SK-N-SH treated with all-trans-retinoic acid at 6 μM for 48 hours (cell line): ENCODE data around the gene LGR5.

Experiments used
- ATAC-seq: fragments of 200-7000 bp; cut with Tn5 transposase; 3 replicates; pipeline ENCODE4 v1.9.1; 2020; ENCODE audit warnings: mild to moderate bottlenecking, moderate library complexity
- BACH2 ChIP-seq: fragments of 250-450 bp; sonication (Bioruptor Pico); IDR thresholded peaks from 2 replicates; pipeline ENCODE4 v1.9.0; 2021; ENCODE audit warnings: mild to moderate bottlenecking, borderline replicate concordance
- CSDC2 ChIP-seq: fragments of 250-450 bp; sonication (Bioruptor Pico); IDR thresholded peaks from 2 replicates; pipeline ENCODE4 v1.5.0; 2020; ENCODE audit warnings: mild to moderate bottlenecking, moderate library complexity
- GLIS3 ChIP-seq: fragments of 250-450 bp; sonication (Bioruptor Pico); IDR thresholded peaks from 2 replicates; pipeline ENCODE4 v1.5.0; 2020; ENCODE audit warnings: mild to moderate bottlenecking, moderate library complexity
- ISL1 ChIP-seq: fragments of 250-450 bp; sonication (Bioruptor Pico); IDR thresholded peaks from 2 replicates; pipeline ENCODE4 v2.1.2; 2022; ENCODE audit warnings: mild to moderate bottlenecking, moderate library complexity
- OSR1 ChIP-seq: fragments of 250-450 bp; sonication (Bioruptor Pico); IDR thresholded peaks from 2 replicates; pipeline ENCODE4 v1.8.0; 2022; ENCODE audit warnings: moderate library complexity, mild to moderate bottlenecking, inconsistent platforms
- PPARA ChIP-seq: fragments of 250-450 bp; sonication (Bioruptor Pico); IDR thresholded peaks from 2 replicates; pipeline ENCODE4 v1.5.0; 2020; ENCODE audit warnings: mild to moderate bottlenecking, borderline replicate concordance
- RARB ChIP-seq: fragments of 250-450 bp; sonication (Bioruptor Pico); IDR thresholded peaks from 2 replicates; pipeline ENCODE4 v1.8.0; 2021; ENCODE audit warnings: mild to moderate bottlenecking, moderate library complexity
- SNAI2 ChIP-seq: fragments of 250-450 bp; sonication (Bioruptor Pico); IDR thresholded peaks from 2 replicates; pipeline ENCODE4 v1.5.0; 2020; ENCODE audit warnings: mild to moderate bottlenecking, moderate library complexity
- TCF4 ChIP-seq: fragments of 250-450 bp; sonication (Bioruptor Pico); IDR thresholded peaks from 2 replicates; pipeline ENCODE4 v1.8.0; 2021; ENCODE audit warnings: mild to moderate bottlenecking, moderate library complexity, borderline replicate concordance
- ZC3H10 ChIP-seq: fragments of 250-450 bp; sonication (Bioruptor Pico); IDR thresholded peaks from 2 replicates; pipeline ENCODE4 v1.5.1; 2021; ENCODE audit warnings: mild to moderate bottlenecking, moderate library complexity
- ZFP3 ChIP-seq: fragments of 250-450 bp; sonication (Bioruptor Pico); IDR thresholded peaks from 2 replicates; pipeline ENCODE4 v1.5.0; 2020; ENCODE audit warnings: mild to moderate bottlenecking, moderate library complexity
- ZFP30 ChIP-seq: fragments of 450-650 bp; formaldehyde crosslinking; IDR thresholded peaks from 2 replicates; pipeline ENCODE4 v1.5.0; 2022; ENCODE audit warnings: mild to moderate bottlenecking, moderate library complexity
- ZNF565 ChIP-seq: fragments of 450-650 bp; formaldehyde crosslinking; conservative IDR thresholded peaks from 2 replicates; pipeline ENCODE4 v1.5.0; 2020; ENCODE audit warnings: low read depth, mild to moderate bottlenecking, moderate library complexity
- ZNF8 ChIP-seq: fragments of 450-650 bp; formaldehyde crosslinking; IDR thresholded peaks from 2 replicates; pipeline ENCODE4 v1.5.0; 2020; ENCODE audit warnings: mild to moderate bottlenecking, moderate library complexity
- TF ChIP-seq, protein P1 (sequence below): fragments of 250-450 bp; sonication (Bioruptor Pico); IDR thresholded peaks from 2 replicates; pipeline ENCODE4 v1.8.0; 2020; ENCODE audit warnings: mild to moderate bottlenecking, moderate library complexity, borderline replicate concordance
- TF ChIP-seq, protein P2 (sequence below): fragments of 250-450 bp; sonication (Bioruptor Pico); IDR thresholded peaks from 2 replicates; pipeline ENCODE4 v1.5.0; 2020; ENCODE audit warnings: mild to moderate bottlenecking, moderate library complexity
- TF ChIP-seq, protein P3 (sequence below): fragments of 250-450 bp; sonication (Bioruptor Pico); IDR thresholded peaks from 2 replicates; pipeline ENCODE4 v1.5.1; 2021; ENCODE audit warnings: mild to moderate bottlenecking, moderate library complexity

Gene LGR5

DNA sequence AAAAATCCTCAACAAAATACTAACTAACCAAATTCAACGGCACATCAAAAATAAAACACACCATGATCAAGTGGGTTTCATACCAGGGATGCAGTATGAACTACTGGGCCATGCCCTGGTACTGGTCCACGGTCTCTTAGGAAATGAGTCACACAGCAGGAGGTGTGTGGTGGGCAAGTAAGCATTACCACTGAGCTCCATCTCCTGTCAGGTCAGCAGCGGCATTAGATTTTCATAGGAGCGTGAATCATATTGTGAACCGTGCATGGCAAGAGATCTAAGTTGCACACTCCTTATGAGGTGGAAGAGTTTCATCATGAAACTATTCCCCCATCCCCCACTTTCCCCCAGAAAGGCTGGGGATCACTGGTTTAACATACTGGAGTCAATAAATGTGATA lies 6.7 kb upstream of the LGR5 start (continued):
- TF ChIP-seq, protein P1, sequence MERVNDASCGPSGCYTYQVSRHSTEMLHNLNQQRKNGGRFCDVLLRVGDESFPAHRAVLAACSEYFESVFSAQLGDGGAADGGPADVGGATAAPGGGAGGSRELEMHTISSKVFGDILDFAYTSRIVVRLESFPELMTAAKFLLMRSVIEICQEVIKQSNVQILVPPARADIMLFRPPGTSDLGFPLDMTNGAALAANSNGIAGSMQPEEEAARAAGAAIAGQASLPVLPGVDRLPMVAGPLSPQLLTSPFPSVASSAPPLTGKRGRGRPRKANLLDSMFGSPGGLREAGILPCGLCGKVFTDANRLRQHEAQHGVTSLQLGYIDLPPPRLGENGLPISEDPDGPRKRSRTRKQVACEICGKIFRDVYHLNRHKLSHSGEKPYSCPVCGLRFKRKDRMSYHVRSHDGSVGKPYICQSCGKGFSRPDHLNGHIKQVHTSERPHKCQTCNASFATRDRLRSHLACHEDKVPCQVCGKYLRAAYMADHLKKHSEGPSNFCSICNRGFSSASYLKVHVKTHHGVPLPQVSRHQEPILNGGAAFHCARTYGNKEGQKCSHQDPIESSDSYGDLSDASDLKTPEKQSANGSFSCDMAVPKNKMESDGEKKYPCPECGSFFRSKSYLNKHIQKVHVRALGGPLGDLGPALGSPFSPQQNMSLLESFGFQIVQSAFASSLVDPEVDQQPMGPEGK (CRISPR knock-in tag), result no peak
- TF ChIP-seq ZNF8 (CRISPR knock-in tag), result no peak
- TF ChIP-seq, all 23 proteins: peak for 0

DNA sequence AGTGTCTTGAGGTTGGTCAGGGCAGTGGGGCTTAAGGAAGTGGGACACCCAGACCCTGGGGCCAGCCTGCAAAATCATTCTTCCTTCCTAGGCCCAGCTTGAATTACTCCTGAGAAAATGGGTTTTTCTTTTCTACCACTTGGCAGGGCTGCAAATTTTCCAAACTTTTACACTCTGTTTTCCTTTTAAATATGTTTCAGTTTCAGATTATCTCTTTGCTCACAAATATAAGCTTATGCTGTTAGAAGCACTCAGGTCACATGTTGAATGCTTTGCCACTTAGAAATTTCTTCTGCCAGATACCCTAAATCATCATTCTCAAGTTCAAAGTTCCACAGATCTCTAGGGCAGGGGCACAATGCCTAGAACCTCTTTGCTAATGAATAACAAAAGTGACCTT lies 2.9 kb upstream of the LGR5 start:
- no peak for ATAC-seq

DNA sequence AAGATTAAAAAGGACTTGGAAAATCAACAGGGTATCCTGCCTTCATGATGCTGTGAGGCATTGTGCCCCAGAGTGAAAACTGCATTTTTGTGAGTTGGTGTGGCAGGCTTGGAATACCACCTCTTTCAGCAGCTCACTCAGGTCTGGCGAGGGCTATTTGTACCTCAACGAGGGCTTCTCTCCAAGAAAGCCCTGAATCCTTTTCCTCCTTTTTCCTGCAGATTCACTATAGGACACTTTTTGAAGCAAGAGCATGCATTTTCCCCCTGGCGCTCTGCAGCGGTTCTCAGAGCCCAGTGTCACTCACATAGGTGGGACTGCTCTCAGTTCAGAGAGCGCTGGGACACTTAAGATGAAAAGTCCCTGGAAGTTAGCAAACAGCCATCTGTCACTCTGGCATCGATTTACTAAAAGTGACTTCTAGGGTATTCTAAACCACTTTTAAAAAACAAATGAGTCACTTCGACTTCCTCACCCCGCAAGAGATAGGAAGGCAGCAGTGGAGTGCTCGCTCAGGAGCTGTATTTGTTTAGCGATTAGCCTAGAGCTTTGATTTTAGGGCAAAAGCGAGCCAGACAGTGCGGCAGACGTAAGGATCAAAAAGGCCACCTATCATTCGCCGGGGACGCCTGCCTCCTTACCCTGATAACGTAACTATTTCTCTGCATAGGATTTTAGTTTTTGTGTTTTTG lies 782 bp upstream of the LGR5 start:
- ATAC-seq, result peak; percentile 58

More for the DNA sequence above, 2.9 kb upstream of the LGR5 start:
- TF ChIP-seq GLIS3 (CRISPR knock-in tag), result no peak
- no peak for TF ChIP-seq CSDC2 (CRISPR knock-in tag)
- TF ChIP-seq ZFP30, result no peak
- no peak for TF ChIP-seq ZNF565 (CRISPR knock-in tag)

DNA sequence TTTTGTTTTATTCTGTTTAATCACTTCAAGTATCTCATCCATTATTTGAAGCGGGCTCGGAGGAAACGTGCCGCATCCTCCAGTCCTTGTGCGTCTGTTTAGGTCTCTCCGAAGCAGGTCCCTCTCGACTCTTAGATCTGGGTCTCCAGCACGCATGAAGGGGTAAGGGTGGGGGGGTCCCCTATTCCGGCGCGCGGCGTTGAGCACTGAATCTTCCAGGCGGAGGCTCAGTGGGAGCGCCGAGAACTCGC lies 311 bp upstream of the LGR5 start:
- no peak; the same call in 2 of the 3 replicates for ATAC-seq

More for the DNA sequence above, 782 bp upstream of the LGR5 start:
- no peak for TF ChIP-seq SNAI2

DNA sequence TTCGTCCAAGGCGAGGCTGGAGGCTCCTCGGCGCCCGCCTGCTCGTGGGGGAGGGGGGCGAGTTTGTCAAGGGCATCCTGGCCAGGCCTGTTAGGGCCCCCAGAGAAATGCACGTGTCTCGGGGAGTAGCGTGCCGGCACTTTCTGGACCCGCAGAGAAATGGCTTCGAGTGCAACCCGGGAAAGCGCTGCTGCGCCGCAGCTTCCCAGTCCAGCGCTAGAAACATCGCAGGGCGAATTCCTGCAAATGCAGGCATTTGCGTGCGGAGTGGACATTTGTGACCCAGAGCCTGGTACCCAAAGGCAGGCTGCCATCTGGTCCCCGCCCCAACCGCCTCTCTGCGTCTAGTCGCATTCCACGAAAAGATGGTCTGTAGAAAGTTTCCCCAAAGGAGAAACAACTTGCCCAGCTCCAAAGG lies 756 bp downstream of the LGR5 start:
- ATAC-seq, result peak; percentile 42
- no peak for TF ChIP-seq ZFP3 (CRISPR knock-in tag)
- no peak for TF ChIP-seq BACH2 (CRISPR knock-in tag)
- TF ChIP-seq ISL1, result no peak
- TF ChIP-seq GLIS3 (CRISPR knock-in tag), result no peak
- TF ChIP-seq ZNF565 (CRISPR knock-in tag), result no peak
- no peak for TF ChIP-seq PPARA
- TF ChIP-seq RARB (CRISPR knock-in tag), result no peak
- no peak for TF ChIP-seq TCF4 (CRISPR knock-in tag)
- no peak for TF ChIP-seq OSR1 (CRISPR knock-in tag)
- no peak for TF ChIP-seq ZC3H10 (CRISPR knock-in tag)
- TF ChIP-seq, protein P2, sequence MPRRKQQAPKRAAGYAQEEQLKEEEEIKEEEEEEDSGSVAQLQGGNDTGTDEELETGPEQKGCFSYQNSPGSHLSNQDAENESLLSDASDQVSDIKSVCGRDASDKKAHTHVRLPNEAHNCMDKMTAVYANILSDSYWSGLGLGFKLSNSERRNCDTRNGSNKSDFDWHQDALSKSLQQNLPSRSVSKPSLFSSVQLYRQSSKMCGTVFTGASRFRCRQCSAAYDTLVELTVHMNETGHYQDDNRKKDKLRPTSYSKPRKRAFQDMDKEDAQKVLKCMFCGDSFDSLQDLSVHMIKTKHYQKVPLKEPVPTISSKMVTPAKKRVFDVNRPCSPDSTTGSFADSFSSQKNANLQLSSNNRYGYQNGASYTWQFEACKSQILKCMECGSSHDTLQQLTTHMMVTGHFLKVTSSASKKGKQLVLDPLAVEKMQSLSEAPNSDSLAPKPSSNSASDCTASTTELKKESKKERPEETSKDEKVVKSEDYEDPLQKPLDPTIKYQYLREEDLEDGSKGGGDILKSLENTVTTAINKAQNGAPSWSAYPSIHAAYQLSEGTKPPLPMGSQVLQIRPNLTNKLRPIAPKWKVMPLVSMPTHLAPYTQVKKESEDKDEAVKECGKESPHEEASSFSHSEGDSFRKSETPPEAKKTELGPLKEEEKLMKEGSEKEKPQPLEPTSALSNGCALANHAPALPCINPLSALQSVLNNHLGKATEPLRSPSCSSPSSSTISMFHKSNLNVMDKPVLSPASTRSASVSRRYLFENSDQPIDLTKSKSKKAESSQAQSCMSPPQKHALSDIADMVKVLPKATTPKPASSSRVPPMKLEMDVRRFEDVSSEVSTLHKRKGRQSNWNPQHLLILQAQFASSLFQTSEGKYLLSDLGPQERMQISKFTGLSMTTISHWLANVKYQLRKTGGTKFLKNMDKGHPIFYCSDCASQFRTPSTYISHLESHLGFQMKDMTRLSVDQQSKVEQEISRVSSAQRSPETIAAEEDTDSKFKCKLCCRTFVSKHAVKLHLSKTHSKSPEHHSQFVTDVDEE (CRISPR knock-in tag), result no peak

More for the DNA sequence above, 311 bp upstream of the LGR5 start:
- TF ChIP-seq BACH2 (CRISPR knock-in tag) (no peak), ZFP3 (CRISPR knock-in tag) (no peak), ZNF565 (CRISPR knock-in tag) (no peak), ZNF8 (CRISPR knock-in tag) (no peak)
- TF ChIP-seq, protein P3, sequence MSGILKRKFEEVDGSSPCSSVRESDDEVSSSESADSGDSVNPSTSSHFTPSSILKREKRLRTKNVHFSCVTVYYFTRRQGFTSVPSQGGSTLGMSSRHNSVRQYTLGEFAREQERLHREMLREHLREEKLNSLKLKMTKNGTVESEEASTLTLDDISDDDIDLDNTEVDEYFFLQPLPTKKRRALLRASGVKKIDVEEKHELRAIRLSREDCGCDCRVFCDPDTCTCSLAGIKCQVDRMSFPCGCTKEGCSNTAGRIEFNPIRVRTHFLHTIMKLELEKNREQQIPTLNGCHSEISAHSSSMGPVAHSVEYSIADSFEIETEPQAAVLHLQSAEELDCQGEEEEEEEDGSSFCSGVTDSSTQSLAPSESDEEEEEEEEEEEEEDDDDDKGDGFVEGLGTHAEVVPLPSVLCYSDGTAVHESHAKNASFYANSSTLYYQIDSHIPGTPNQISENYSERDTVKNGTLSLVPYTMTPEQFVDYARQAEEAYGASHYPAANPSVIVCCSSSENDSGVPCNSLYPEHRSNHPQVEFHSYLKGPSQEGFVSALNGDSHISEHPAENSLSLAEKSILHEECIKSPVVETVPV, result no peak
- TF ChIP-seq, all 23 proteins: peak for 0

DNA sequence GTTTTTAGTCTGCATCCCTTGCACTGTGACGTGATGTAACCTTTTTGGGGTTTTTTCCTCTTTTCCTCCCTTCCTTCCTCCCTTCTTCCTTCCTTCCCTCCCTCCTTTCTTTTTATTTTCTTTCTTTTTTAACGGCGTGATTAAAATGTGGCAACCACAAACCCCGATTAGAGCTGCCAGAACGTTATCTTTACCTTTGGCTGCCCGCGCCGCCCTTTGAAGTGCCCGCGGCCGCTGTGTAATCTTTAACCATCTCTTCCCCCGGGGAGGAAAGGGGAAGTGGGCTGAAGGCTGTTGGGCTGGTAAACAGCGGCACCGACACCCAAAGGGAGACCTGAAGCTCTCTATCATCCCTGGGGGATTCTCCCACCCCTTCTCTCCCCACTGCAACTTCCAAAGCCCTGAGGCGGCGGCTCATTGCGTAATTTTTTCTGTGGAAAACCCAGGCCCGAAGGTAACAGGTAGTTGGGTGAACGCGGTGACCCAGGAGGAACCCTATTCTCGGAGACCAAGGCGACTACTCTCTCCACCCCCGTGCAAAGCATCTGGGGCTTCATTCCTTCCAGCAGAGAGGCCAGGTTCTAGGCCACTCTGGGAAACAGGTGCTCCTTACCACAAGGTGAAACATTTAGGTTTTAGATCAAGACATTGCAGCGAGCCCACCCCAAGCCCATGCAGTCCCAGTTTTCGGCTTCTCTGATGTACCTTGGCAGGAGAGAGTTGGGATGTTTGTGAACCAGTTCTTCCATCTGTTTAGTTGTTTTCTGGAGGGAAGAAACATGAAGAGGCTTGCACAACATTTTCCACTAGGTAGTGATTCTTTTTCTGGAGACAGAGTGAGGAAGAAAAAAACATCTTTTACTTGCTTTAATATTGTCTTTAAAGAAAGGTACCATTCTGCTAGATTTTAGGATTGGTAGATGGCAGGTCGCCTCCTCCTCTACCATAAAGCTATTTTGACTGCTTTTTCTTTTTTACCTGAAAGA lies 1.5 kb downstream of the LGR5 start:
- ATAC-seq, result peak; percentile 5; the same call in 2 of the 3 replicates
- TF ChIP-seq, protein P2 (CRISPR knock-in tag), result no peak
- TF ChIP-seq, protein P3, result no peak
- TF ChIP-seq ISL1 (no peak), BACH2 (CRISPR knock-in tag) (no peak), ZNF8 (CRISPR knock-in tag) (no peak)
- TF ChIP-seq, protein P1 (CRISPR knock-in tag), result no peak
